HepG2 (cell line): ENCODE results near the gene AP3B2. TPM values are rescaled to one million over a fixed set of nuclear protein-coding genes. Genes with fewer than 3 reads are reported as not detected.

ENCODE experiments used
- ARID5B ChIP-seq: IDR thresholded peaks from 2 replicates; pipeline ENCODE4 v1.4.0; 2020; ENCODE audit warnings: mild to moderate bottlenecking, missing genetic modification reagents
- ATAD3A ChIP-seq: sonication (generic); formaldehyde crosslinking; IDR thresholded peaks from 2 replicates; pipeline ENCODE4 v1.4.0; 2020; ENCODE audit warnings: missing genetic modification reagents
- CCDC6 ChIP-seq: sonication (generic); formaldehyde crosslinking; IDR thresholded peaks from 2 replicates; pipeline ENCODE4 v1.8.1; 2022; ENCODE audit warnings: mild to moderate bottlenecking, missing genetic modification reagents, moderate library complexity
- CEBPB ChIP-seq: IDR thresholded peaks from 2 replicates; pipeline ENCODE4 v1.6.1; 2011; ENCODE audit warnings: low read depth, low read length, improper control_type of control experiment, borderline replicate concordance
- DR1 ChIP-seq: sonication (generic); formaldehyde crosslinking; IDR thresholded peaks from 2 replicates; pipeline ENCODE4 v1.8.0; 2021; ENCODE audit warnings: mild to moderate bottlenecking, missing genetic modification reagents, inconsistent platforms
- FOXC1 ChIP-seq: sonication (generic); formaldehyde crosslinking; IDR thresholded peaks from 2 replicates; pipeline ENCODE4 v1.8.0; 2022; ENCODE audit warnings: mild to moderate bottlenecking, missing genetic modification reagents, borderline replicate concordance
- FOXO1 ChIP-seq: sonication (generic); formaldehyde crosslinking; IDR thresholded peaks from 2 replicates; pipeline ENCODE4 v1.4.0; 2020; ENCODE audit warnings: missing genetic modification reagents
- HOXD1 ChIP-seq: sonication (generic); formaldehyde crosslinking; IDR thresholded peaks from 2 replicates; pipeline ENCODE4 v1.5.0; 2020; ENCODE audit warnings: missing genetic modification reagents
- JUND ChIP-seq: sonication (generic); formaldehyde crosslinking; IDR thresholded peaks from 2 replicates; pipeline ENCODE4 v1.8.0; 2022; ENCODE audit warnings: mild to moderate bottlenecking, missing genetic modification reagents
- MATR3 ChIP-seq: sonication (generic); formaldehyde crosslinking; IDR thresholded peaks from 2 replicates; pipeline ENCODE4 v1.4.0; 2020; ENCODE audit warnings: missing genetic modification reagents
- MZF1 ChIP-seq: sonication (generic); formaldehyde crosslinking; IDR thresholded peaks from 2 replicates; pipeline ENCODE4 v1.8.1; 2023; ENCODE audit warnings: mild to moderate bottlenecking, missing genetic modification reagents, borderline replicate concordance
- NFE2L1 ChIP-seq: sonication (generic); formaldehyde crosslinking; IDR thresholded peaks from 2 replicates; pipeline ENCODE4 v1.4.0; 2020; ENCODE audit warnings: missing genetic modification reagents, mild to moderate bottlenecking, borderline replicate concordance
- PHF8 ChIP-seq: sonication (generic); formaldehyde crosslinking; IDR thresholded peaks from 2 replicates; pipeline ENCODE4 v1.5.0; 2020; ENCODE audit warnings: missing genetic modification reagents
- PTBP1 ChIP-seq: fragments of 200-400 bp; formaldehyde crosslinking; IDR thresholded peaks from 2 replicates; pipeline ENCODE4 v1.6.1; 2018; ENCODE audit warnings: low read length, low read depth; ENCODE audit not compliant: poor library complexity, severe bottlenecking
- RFXANK ChIP-seq: IDR thresholded peaks from 2 replicates; pipeline ENCODE4 v1.6.1; 2016
- TOE1 ChIP-seq: sonication (generic); formaldehyde crosslinking; IDR thresholded peaks from 2 replicates; pipeline ENCODE4 v1.4.0; 2020; ENCODE audit warnings: mild to moderate bottlenecking, missing genetic modification reagents
- WIZ ChIP-seq: sonication (generic); formaldehyde crosslinking; IDR thresholded peaks from 2 replicates; pipeline ENCODE4 v1.5.1; 2020; ENCODE audit warnings: mild to moderate bottlenecking, missing genetic modification reagents
- ZBTB21 ChIP-seq: sonication (generic); formaldehyde crosslinking; IDR thresholded peaks from 2 replicates; pipeline ENCODE4 v1.4.0; 2020; ENCODE audit warnings: missing genetic modification reagents
- ZNF460 ChIP-seq: sonication (generic); formaldehyde crosslinking; IDR thresholded peaks from 2 replicates; pipeline ENCODE4 v1.5.1; 2020; ENCODE audit warnings: missing genetic modification reagents, mild to moderate bottlenecking, borderline replicate concordance
- ZNF558 ChIP-seq: sonication (generic); formaldehyde crosslinking; IDR thresholded peaks from 2 replicates; pipeline ENCODE4 v1.9.0; 2022; ENCODE audit warnings: mild to moderate bottlenecking, missing genetic modification reagents, borderline replicate concordance
- ZNF761 ChIP-seq: sonication (generic); formaldehyde crosslinking; conservative IDR thresholded peaks from 2 replicates; pipeline ENCODE4 v1.4.0; 2020; ENCODE audit warnings: mild to moderate bottlenecking, missing genetic modification reagents
- ZNF841 ChIP-seq: sonication (generic); formaldehyde crosslinking; IDR thresholded peaks from 2 replicates; pipeline ENCODE4 v1.8.1; 2023; ENCODE audit warnings: missing genetic modification reagents, borderline replicate concordance
- ZNF850 ChIP-seq: sonication (generic); formaldehyde crosslinking; conservative IDR thresholded peaks from 2 replicates; pipeline ENCODE4 v1.9.0; 2021; ENCODE audit warnings: mild to moderate bottlenecking, missing genetic modification reagents
- polyA plus RNA-seq, 8 experiments: library from polyadenylated mRNA; depleted of rRNA in 3 of 8; stranded (reverse) in 7 of 8; unstranded in 1 of 8; fragments of >200 nt; fragmentation: Illumina TruSeq in 4 of 8; extraction: Trizol in 4 of 8; gene quantifications; 2 replicates each; pipeline versions ENCODE4 v1.2.1 to v1.2.3, GENCODE V29; 2011 to 2016; ENCODE audit warnings: low read depth in 4 of 8, missing spikeins in 1 of 8, mixed read lengths in 1 of 8; ENCODE audit not compliant: insufficient read depth in 1 of 8
- total RNA-seq, 5 experiments: library from RNA; depleted of rRNA; stranded (reverse); fragments of >200 nt; fragmentation: Illumina TruSeq; extraction: Trizol; gene quantifications; 2 replicates each; pipeline ENCODE4 v1.2.3, GENCODE V29; 2016; ENCODE audit warnings: low read depth in 1 of 5
- TF ChIP-seq, protein P1 (sequence below): sonication (generic); formaldehyde crosslinking; IDR thresholded peaks from 2 replicates; pipeline ENCODE4 v1.4.0; 2020; ENCODE audit warnings: low read depth, missing genetic modification reagents
- TF ChIP-seq, protein P2 (sequence below): sonication (generic); formaldehyde crosslinking; IDR thresholded peaks from 2 replicates; pipeline ENCODE4 v1.4.0; 2020; ENCODE audit warnings: mild to moderate bottlenecking, missing genetic modification reagents

Gene AP3B2
- total and polyA plus RNA-seq, 2 of the 13 experiments (the other 11 are each of a cell fraction or from before 2014, with no cell fraction given) = not detected

- TF ChIP-seq, protein P1, sequence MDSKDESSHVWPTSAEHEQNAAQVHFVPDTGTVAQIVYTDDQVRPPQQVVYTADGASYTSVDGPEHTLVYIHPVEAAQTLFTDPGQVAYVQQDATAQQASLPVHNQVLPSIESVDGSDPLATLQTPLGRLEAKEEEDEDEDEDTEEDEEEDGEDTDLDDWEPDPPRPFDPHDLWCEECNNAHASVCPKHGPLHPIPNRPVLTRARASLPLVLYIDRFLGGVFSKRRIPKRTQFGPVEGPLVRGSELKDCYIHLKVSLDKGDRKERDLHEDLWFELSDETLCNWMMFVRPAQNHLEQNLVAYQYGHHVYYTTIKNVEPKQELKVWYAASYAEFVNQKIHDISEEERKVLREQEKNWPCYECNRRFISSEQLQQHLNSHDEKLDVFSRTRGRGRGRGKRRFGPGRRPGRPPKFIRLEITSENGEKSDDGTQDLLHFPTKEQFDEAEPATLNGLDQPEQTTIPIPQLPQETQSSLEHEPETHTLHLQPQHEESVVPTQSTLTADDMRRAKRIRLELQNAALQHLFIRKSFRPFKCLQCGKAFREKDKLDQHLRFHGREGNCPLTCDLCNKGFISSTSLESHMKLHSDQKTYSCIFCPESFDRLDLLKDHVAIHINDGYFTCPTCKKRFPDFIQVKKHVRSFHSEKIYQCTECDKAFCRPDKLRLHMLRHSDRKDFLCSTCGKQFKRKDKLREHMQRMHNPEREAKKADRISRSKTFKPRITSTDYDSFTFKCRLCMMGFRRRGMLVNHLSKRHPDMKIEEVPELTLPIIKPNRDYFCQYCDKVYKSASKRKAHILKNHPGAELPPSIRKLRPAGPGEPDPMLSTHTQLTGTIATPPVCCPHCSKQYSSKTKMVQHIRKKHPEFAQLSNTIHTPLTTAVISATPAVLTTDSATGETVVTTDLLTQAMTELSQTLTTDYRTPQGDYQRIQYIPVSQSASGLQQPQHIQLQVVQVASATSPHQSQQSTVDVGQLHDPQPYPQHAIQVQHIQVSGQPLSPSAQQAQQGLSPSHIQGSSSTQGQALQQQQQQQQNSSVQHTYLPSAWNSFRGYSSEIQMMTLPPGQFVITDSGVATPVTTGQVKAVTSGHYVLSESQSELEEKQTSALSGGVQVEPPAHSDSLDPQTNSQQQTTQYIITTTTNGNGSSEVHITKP = peak; percentile 49; the same call in 1 of the 2 replicates
- TF ChIP-seq CCDC6 (0 out of 2 replicates have a peak, but pooled peaks have one; percentile 39), ZNF761 (no peak), PTBP1 (no peak), ZNF558 (no peak; the same call in 1 of the 2 replicates), FOXO1 (CRISPR knock-in tag) (no peak), ZNF841 (CRISPR knock-in tag) (0 out of 2 replicates have a peak, but pooled peaks have one; percentile 61), WIZ (peak; percentile 99), ZNF460 (CRISPR knock-in tag) (no peak), ARID5B (peak; percentile 61; the same call in 1 of the 2 replicates), RFXANK (CRISPR knock-in tag) (no peak), MATR3 (CRISPR knock-in tag) (no peak), PHF8 (CRISPR knock-in tag) (no peak), ZNF850 (CRISPR knock-in tag) (no peak), NFE2L1 (CRISPR knock-in tag) (no peak), ATAD3A (CRISPR knock-in tag) (no peak), TOE1 (CRISPR knock-in tag) (no peak), CEBPB (no peak), ZBTB21 (CRISPR knock-in tag) (no peak; the same call in 1 of the 2 replicates), DR1 (CRISPR knock-in tag) (no peak), HOXD1 (CRISPR knock-in tag) (0 out of 2 replicates have a peak, but pooled peaks have one; percentile 58), FOXC1 (CRISPR knock-in tag) (peak; percentile 79), MZF1 (CRISPR knock-in tag) (no peak), JUND (CRISPR knock-in tag) (no peak)
- TF ChIP-seq, protein P2, sequence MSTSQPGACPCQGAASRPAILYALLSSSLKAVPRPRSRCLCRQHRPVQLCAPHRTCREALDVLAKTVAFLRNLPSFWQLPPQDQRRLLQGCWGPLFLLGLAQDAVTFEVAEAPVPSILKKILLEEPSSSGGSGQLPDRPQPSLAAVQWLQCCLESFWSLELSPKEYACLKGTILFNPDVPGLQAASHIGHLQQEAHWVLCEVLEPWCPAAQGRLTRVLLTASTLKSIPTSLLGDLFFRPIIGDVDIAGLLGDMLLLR (CRISPR knock-in tag) = no peak
Observed at GRCh38 chr15:82663186-82663600, 46.5 kb downstream of the AP3B2 start (continued).
